ENCODE data around the gene SPDYE11. TPM values are rescaled to one million over a fixed set of nuclear protein-coding genes. Genes with fewer than 3 reads are reported as not detected.
"Not testable (repeated sequence)": the region's sequence is repeated elsewhere in the genome, so short reads cannot be mapped to it uniquely, and the experiment has no call there.

The SPDYE11 gene
- not detected in 2 replicates for total RNA-seq (2014; rRNA removed; shearing (Covaris generic); ENCODE audit: low replicate concordance)

GRCh38 chr7:73057811-73058210 lies at the start of gene SPDYE11:
Gene SPDYE11, minus strand, starts transcription at chr7:73057911. Its CDS starts 1,800 bp downstream, at chr7:73056111.
- DNase-seq (ENCODE audit: low read depth); in situ Hi-C loops (cut with HindIII; ENCODE audit: low pct_unique_long_range_greater_than_20kb, low sequenced_read_pairs): not testable (repeated sequence)

GRCh38 chr7:73085938-73086337 lies 28.2 kb upstream of the SPDYE11 start, which contains the start of gene SPDYE9:
Gene SPDYE9, minus strand, starts transcription at chr7:73086038. Its CDS starts 1,800 bp downstream, at chr7:73084238.
- in situ Hi-C loops (cut with HindIII; ENCODE audit: low pct_unique_long_range_greater_than_20kb, low sequenced_read_pairs); DNase-seq (ENCODE audit: low read depth): not testable (repeated sequence)

- in situ Hi-C loops (cut with HindIII; ENCODE audit: low pct_unique_long_range_greater_than_20kb, low sequenced_read_pairs); DNase-seq (ENCODE audit: low read depth): not testable (repeated sequence)
Measured at GRCh38 chr7:73029666-73030065, 28.0 kb downstream of the SPDYE11 start, which contains the start of gene SPDYE8. Gene SPDYE8, minus strand, starts transcription at chr7:73029766. Its CDS starts 1,800 bp downstream, at chr7:73027966.

GRCh38 chr7:73006491-73006890 lies 51.2 kb downstream of the SPDYE11 start:
- DNase-seq (ENCODE audit: low read depth); in situ Hi-C loops (cut with HindIII; ENCODE audit: low pct_unique_long_range_greater_than_20kb, low sequenced_read_pairs): not testable (repeated sequence)

- DNase-seq (ENCODE audit: low read depth): not testable (repeated sequence)
Measured at GRCh38 chr7:73005693-73006447, 51.8 kb downstream of the SPDYE11 start.

GRCh38 chr7:73005356-73005692 lies 52.4 kb downstream of the SPDYE11 start:
- in situ Hi-C loops (cut with HindIII; ENCODE audit: low pct_unique_long_range_greater_than_20kb, low sequenced_read_pairs); DNase-seq (ENCODE audit: low read depth): not testable (repeated sequence)

More at GRCh38 chr7:73005693-73006447, 51.8 kb downstream of the SPDYE11 start:
- in situ Hi-C loops (cut with HindIII; ENCODE audit: low pct_unique_long_range_greater_than_20kb, low sequenced_read_pairs): not testable (repeated sequence)

GRCh38 chr7:72997887-72998468 lies 59.7 kb downstream of the SPDYE11 start:
- DNase-seq (ENCODE audit: low read depth); in situ Hi-C loops (cut with HindIII; ENCODE audit: low pct_unique_long_range_greater_than_20kb, low sequenced_read_pairs): not testable (repeated sequence)

Other genes with a start within 250 kb of the SPDYE11 start
- gene TYW1B, start 229.7 kb downstream of the SPDYE11 start, total RNA-seq (2014; rRNA removed; shearing (Covaris generic); ENCODE audit: low replicate concordance): 0.09 and 0.78 TPM in 2 replicates
- 2.7 and 3.6 TPM in 2 replicates for gene POM121, start 132.8 kb downstream of the SPDYE11 start, total RNA-seq (2014; rRNA removed; shearing (Covaris generic); ENCODE audit: low replicate concordance)
- gene TRIM74, start 88.4 kb downstream of the SPDYE11 start, total RNA-seq (2014; rRNA removed; shearing (Covaris generic); ENCODE audit: low replicate concordance): 0.96 TPM in 1 of 2 replicates, not detected in the other
- not detected in 2 replicates for gene SPDYE8, start 28.1 kb downstream of the SPDYE11 start, total RNA-seq (2014; rRNA removed; shearing (Covaris generic); ENCODE audit: low replicate concordance)
- gene SPDYE9, start 28.1 kb upstream of the SPDYE11 start, total RNA-seq (2014; rRNA removed; shearing (Covaris generic); ENCODE audit: low replicate concordance): not detected in 2 replicates

All from Caki2 (cell line).